Measurements from ENCODE around the gene RPL27A. TPM values are rescaled to one million over a fixed set of nuclear protein-coding genes. Genes with fewer than 3 reads are reported as not detected.

Gene RPL27A
- total and polyA plus RNA-seq, 2 donors (not counting 1 experiment from before 2014, with no cell fraction given) = 1,035 to 1,114 TPM

GRCh38 chr11:8699903-8700302, 17.3 kb downstream of the RPL27A start:
- H3K9me3 ChIP-seq (ENCODE audit: control insufficient read depth, insufficient read depth, low read depth, low read length) = no peaks in the 10 kb centered on the region
- TF ChIP-seq, protein P1, sequence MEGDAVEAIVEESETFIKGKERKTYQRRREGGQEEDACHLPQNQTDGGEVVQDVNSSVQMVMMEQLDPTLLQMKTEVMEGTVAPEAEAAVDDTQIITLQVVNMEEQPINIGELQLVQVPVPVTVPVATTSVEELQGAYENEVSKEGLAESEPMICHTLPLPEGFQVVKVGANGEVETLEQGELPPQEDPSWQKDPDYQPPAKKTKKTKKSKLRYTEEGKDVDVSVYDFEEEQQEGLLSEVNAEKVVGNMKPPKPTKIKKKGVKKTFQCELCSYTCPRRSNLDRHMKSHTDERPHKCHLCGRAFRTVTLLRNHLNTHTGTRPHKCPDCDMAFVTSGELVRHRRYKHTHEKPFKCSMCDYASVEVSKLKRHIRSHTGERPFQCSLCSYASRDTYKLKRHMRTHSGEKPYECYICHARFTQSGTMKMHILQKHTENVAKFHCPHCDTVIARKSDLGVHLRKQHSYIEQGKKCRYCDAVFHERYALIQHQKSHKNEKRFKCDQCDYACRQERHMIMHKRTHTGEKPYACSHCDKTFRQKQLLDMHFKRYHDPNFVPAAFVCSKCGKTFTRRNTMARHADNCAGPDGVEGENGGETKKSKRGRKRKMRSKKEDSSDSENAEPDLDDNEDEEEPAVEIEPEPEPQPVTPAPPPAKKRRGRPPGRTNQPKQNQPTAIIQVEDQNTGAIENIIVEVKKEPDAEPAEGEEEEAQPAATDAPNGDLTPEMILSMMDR (conservative IDR thresholded peaks at IDR 0.05 in 1 of 2, IDR thresholded peaks at IDR 0.05 in 1 of 2; ENCODE audit: low read depth in 1 of 2, low read length in 2 of 2) = no peak
- TF ChIP-seq EZH2 (IDR thresholded peaks at IDR 0.05; ENCODE audit: low read length, missing control alignments) = no peak
- peaks cover 3% of the 10 kb centered on the region for H3K4me1 ChIP-seq (ENCODE audit: control insufficient read depth, extremely low read depth, insufficient read depth, low read length)
- H3K79me2 ChIP-seq (ENCODE audit: control insufficient read depth, insufficient read depth, low read length) = no peaks in the 10 kb centered on the region
- H3K27me3 ChIP-seq (ENCODE audit: control insufficient read depth, insufficient read depth, low read length) = no peaks in the 10 kb centered on the region
- H3K27ac ChIP-seq (ENCODE audit: insufficient read depth, low read length) = peak overlapping the region; percentile 26
- H3K4me2 ChIP-seq (ENCODE audit: extremely low read depth, insufficient read depth, low read length) = no peak overlapping the region
- no peak overlapping the region for H2AFZ ChIP-seq (ENCODE audit: low read length)
- no peak overlapping the region for H3K9ac ChIP-seq (ENCODE audit: insufficient read depth, low read length)
- peak; percentile 31 to 80 for DNase-seq (ENCODE audit: low read depth in 2 of 2)
- no peaks in the 10 kb centered on the region for H4K20me1 ChIP-seq (ENCODE audit: control insufficient read depth, extremely low read depth, insufficient read depth, low read length)
- no peak overlapping the region for H3K4me3 ChIP-seq (replicated peaks in 1 of 4; ENCODE audit: control extremely low read depth in 1 of 4, insufficient read depth in 1 of 4, low read depth in 3 of 4, low read length in 4 of 4)
- peaks cover 27% of the 10 kb centered on the region for H3K36me3 ChIP-seq (ENCODE audit: control insufficient read depth, insufficient read depth, low read length)

GRCh38 chr11:8701891-8702597, 19.5 kb downstream of the RPL27A start:
- no peak overlapping the region for H3K27ac ChIP-seq (ENCODE audit: insufficient read depth, low read length)
- H3K9me3 ChIP-seq (ENCODE audit: control insufficient read depth, insufficient read depth, low read depth, low read length) = no peaks in the 10 kb centered on the region
- no peak overlapping the region for H2AFZ ChIP-seq (ENCODE audit: low read length)
- H3K4me3 ChIP-seq (replicated peaks in 1 of 4; ENCODE audit: control extremely low read depth in 1 of 4, insufficient read depth in 1 of 4, low read depth in 3 of 4, low read length in 4 of 4) = no peak overlapping the region
- H4K20me1 ChIP-seq (ENCODE audit: control insufficient read depth, extremely low read depth, insufficient read depth, low read length) = no peaks in the 10 kb centered on the region
- TF ChIP-seq, protein P1 (conservative IDR thresholded peaks at IDR 0.05 in 1 of 2, IDR thresholded peaks at IDR 0.05 in 1 of 2; ENCODE audit: low read depth in 1 of 2, low read length in 2 of 2) = no peak
- no peak for TF ChIP-seq EZH2 (IDR thresholded peaks at IDR 0.05; ENCODE audit: low read length, missing control alignments)
- no peak overlapping the region for H3K9ac ChIP-seq (ENCODE audit: insufficient read depth, low read length)
- H3K79me2 ChIP-seq (ENCODE audit: control insufficient read depth, insufficient read depth, low read length) = no peaks in the 10 kb centered on the region
- no peaks in the 10 kb centered on the region for H3K27me3 ChIP-seq (ENCODE audit: control insufficient read depth, insufficient read depth, low read length)
- no peak for DNase-seq (ENCODE audit: low read depth in 2 of 2)
- H3K36me3 ChIP-seq (ENCODE audit: control insufficient read depth, insufficient read depth, low read length) = peaks cover 28% of the 10 kb centered on the region
- H3K4me1 ChIP-seq (ENCODE audit: control insufficient read depth, extremely low read depth, insufficient read depth, low read length) = peaks cover 3% of the 10 kb centered on the region
- H3K4me2 ChIP-seq (ENCODE audit: extremely low read depth, insufficient read depth, low read length) = no peak overlapping the region

- Histone ChIP-seq H3K36me3 (ENCODE audit: control insufficient read depth, insufficient read depth, low read length) (peaks cover 30% of the 10 kb centered on the region), H3K4me1 (ENCODE audit: control insufficient read depth, extremely low read depth, insufficient read depth, low read length) (peaks cover 3% of the 10 kb centered on the region), H3K9ac (ENCODE audit: insufficient read depth, low read length) (no peak overlapping the region), H2AFZ (ENCODE audit: low read length) (no peak overlapping the region), H3K4me2 (ENCODE audit: extremely low read depth, insufficient read depth, low read length) (no peak overlapping the region), H3K27ac (ENCODE audit: insufficient read depth, low read length) (no peak overlapping the region), H4K20me1 (ENCODE audit: control insufficient read depth, extremely low read depth, insufficient read depth, low read length) (no peaks in the 10 kb centered on the region), H3K79me2 (ENCODE audit: control insufficient read depth, insufficient read depth, low read length) (no peaks in the 10 kb centered on the region), H3K9me3 (ENCODE audit: control insufficient read depth, insufficient read depth, low read depth, low read length) (no peaks in the 10 kb centered on the region), H3K4me3 (replicated peaks in 1 of 4; ENCODE audit: control extremely low read depth in 1 of 4, insufficient read depth in 1 of 4, low read depth in 3 of 4, low read length in 4 of 4) (no peak overlapping the region), H3K27me3 (ENCODE audit: control insufficient read depth, insufficient read depth, low read length) (no peaks in the 10 kb centered on the region)
- TF ChIP-seq, protein P1 (conservative IDR thresholded peaks at IDR 0.05 in 1 of 2, IDR thresholded peaks at IDR 0.05 in 1 of 2; ENCODE audit: low read depth in 1 of 2, low read length in 2 of 2) = no peak
- TF ChIP-seq EZH2 (IDR thresholded peaks at IDR 0.05; ENCODE audit: low read length, missing control alignments) = no peak
- DNase-seq (ENCODE audit: low read depth in 2 of 2) = no peak
Observed at GRCh38 chr11:8702598-8702915, 20.0 kb downstream of the RPL27A start.

All from fibroblast of lung (primary cell).